ENCODE measurements around the gene ZC3H18. TPM values are rescaled to one million over a fixed set of nuclear protein-coding genes. Genes with fewer than 3 reads are reported as not detected.

ZC3H18 gene
- total RNA-seq, 4 donors from 2014 or later: 15.7 to 20.8 (median 20.3) TPM

- H3K9me3 ChIP-seq: no peaks in the 10 kb centered on the region
- peaks cover 7% of the 10 kb centered on the region for H3K4me1 ChIP-seq
- H3K36me3 ChIP-seq: peaks cover 48% of the 10 kb centered on the region
- no peak overlapping the region for H3K4me3 ChIP-seq
- no peak for DNase-seq (ENCODE audit: low spot score in 2 of 2)
- no peaks in the 10 kb centered on the region for H3K27me3 ChIP-seq
- 86% methylated on average over 18 of the region's 19 CpGs for WGBS
- no peak overlapping the region for H3K27ac ChIP-seq
- TF ChIP-seq POLR2AphosphoS5 (IDR thresholded peaks at IDR 0.05) (no peak), POLR2A (IDR thresholded peaks at IDR 0.05) (no peak), EP300 (IDR thresholded peaks at IDR 0.05) (no peak)
- TF ChIP-seq, protein P1, sequence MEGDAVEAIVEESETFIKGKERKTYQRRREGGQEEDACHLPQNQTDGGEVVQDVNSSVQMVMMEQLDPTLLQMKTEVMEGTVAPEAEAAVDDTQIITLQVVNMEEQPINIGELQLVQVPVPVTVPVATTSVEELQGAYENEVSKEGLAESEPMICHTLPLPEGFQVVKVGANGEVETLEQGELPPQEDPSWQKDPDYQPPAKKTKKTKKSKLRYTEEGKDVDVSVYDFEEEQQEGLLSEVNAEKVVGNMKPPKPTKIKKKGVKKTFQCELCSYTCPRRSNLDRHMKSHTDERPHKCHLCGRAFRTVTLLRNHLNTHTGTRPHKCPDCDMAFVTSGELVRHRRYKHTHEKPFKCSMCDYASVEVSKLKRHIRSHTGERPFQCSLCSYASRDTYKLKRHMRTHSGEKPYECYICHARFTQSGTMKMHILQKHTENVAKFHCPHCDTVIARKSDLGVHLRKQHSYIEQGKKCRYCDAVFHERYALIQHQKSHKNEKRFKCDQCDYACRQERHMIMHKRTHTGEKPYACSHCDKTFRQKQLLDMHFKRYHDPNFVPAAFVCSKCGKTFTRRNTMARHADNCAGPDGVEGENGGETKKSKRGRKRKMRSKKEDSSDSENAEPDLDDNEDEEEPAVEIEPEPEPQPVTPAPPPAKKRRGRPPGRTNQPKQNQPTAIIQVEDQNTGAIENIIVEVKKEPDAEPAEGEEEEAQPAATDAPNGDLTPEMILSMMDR (IDR thresholded peaks at IDR 0.05): no peak
Measured at GRCh38 chr16:88613911-88614817, 44.0 kb downstream of the ZC3H18 start.

DNA sequence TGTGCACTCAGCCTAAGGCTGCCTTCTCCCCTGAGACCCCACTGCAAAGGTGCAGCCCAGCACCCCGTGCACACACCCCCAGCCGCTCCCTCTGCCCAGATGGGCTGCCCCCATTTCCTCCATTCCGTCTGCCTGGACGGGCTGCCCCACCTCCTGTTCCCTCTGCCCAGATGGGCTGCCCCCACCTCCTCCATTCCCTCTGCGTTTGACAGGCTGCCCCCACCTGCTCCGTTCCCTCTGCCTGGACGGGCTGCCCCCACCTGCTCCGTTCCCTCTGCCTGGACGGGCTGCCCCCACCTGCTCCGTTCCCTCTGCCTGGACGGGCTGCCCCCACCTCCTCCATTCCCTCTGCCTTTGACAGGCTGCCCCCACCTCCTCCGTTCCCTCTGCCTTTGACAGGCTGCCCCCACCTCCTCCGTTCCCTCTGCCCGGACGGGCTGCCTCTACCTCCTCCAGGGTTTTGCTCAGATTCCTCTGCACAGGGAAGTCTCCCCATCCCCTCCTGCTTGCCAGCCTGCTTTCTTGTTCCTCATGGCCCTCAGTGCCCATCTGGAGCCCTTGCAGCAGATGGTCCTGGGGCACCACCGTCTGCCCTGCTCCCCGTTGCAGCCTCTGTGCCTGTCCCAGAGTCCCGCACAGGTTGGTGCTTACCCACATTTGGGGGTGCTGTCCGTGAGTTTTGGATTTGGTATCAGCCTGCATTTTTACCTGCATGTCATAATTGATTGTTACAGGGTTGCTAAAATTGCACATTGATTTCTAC, 44.8 kb downstream of the ZC3H18 start:
- DNase-seq (ENCODE audit: low spot score in 2 of 2): no peak
- Histone ChIP-seq H3K4me1 (peaks cover 7% of the 10 kb centered on the region), H3K27me3 (no peaks in the 10 kb centered on the region), H3K36me3 (peaks cover 48% of the 10 kb centered on the region), H3K27ac (no peak overlapping the region), H3K9me3 (no peaks in the 10 kb centered on the region), H3K4me3 (no peak overlapping the region)
- 91% methylated on average over 18 of the region's 19 CpGs for WGBS
- TF ChIP-seq EP300 (IDR thresholded peaks at IDR 0.05): no peak
- no peak for TF ChIP-seq POLR2AphosphoS5 (IDR thresholded peaks at IDR 0.05)
- TF ChIP-seq, protein P1 (IDR thresholded peaks at IDR 0.05): no peak
- TF ChIP-seq POLR2A (IDR thresholded peaks at IDR 0.05): no peak

DNA sequence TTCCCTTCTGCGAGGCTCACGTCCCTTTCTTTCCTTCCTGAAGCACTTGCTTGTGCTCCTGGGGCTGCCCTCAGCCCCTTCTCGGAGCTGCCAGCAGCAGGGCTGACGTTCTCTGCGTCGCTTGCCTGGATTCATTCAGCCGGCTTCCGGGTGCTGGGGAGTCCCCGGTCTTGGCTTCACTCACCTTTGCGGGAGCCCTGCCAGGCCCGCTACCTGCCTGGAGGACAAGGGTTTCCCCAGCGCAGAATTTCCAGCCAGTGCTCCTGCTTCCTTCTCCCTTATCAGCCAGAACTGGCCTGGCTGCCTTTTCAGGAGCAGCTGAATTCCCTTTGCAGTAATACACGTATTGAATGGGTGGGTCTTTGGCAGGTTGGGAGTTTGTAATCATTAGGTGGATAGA, 46.1 kb downstream of the ZC3H18 start:
- WGBS: 55% methylated on average over 13 of the region's 13 CpGs
- peaks cover 7% of the 10 kb centered on the region for H3K4me1 ChIP-seq
- no peak overlapping the region for H3K4me3 ChIP-seq
- H3K27ac ChIP-seq: no peak overlapping the region
- no peak for DNase-seq (ENCODE audit: low spot score in 2 of 2)
- no peaks in the 10 kb centered on the region for H3K9me3 ChIP-seq
- TF ChIP-seq POLR2A (IDR thresholded peaks at IDR 0.05) (no peak), EP300 (IDR thresholded peaks at IDR 0.05) (no peak), POLR2AphosphoS5 (IDR thresholded peaks at IDR 0.05) (no peak)
- TF ChIP-seq, protein P1 (IDR thresholded peaks at IDR 0.05): no peak
- no peaks in the 10 kb centered on the region for H3K27me3 ChIP-seq
- H3K36me3 ChIP-seq: peaks cover 38% of the 10 kb centered on the region

GRCh38 chr16:88616736-88617135, 46.5 kb downstream of the ZC3H18 start:
- Histone ChIP-seq H3K27me3 (no peaks in the 10 kb centered on the region), H3K27ac (no peak overlapping the region), H3K4me1 (peaks cover 7% of the 10 kb centered on the region), H3K9me3 (no peaks in the 10 kb centered on the region), H3K4me3 (no peak overlapping the region), H3K36me3 (peaks cover 35% of the 10 kb centered on the region)
- TF ChIP-seq, protein P1 (IDR thresholded peaks at IDR 0.05): no peak
- WGBS: 73% methylated on average over 10 of the region's 12 CpGs
- no peak for DNase-seq (ENCODE audit: low spot score in 2 of 2)
